H1 (cell line): ENCODE data around the gene PTCD3. TPM values are rescaled to one million over a fixed set of nuclear protein-coding genes. Genes with fewer than 3 reads are reported as not detected.

ENCODE experiments used
- EGR1 ChIP-seq: IDR thresholded peaks from 2 replicates; pipeline ENCODE4 v1.6.1; 2011; ENCODE audit warnings: low read depth, low read length, borderline replicate concordance
- HDAC6 ChIP-seq: IDR thresholded peaks from one replicate; pipeline ENCODE4 v1.7.1; 2012; ENCODE audit warnings: low read depth, mild to moderate bottlenecking, inconsistent platforms, low read length, moderate library complexity
- JUND ChIP-seq: IDR thresholded peaks from 2 replicates; pipeline ENCODE4 v1.6.1; 2011; ENCODE audit warnings: mild to moderate bottlenecking, improper control_type of control experiment, low read length
- RAD21 ChIP-seq, 2 experiments: IDR thresholded peaks in 1 of 2; conservative IDR thresholded peaks in 1 of 2; 2 replicates each; pipeline ENCODE4 v1.6.1; 2011; ENCODE audit warnings: low read depth in 2 of 2, low read length in 2 of 2, improper control_type of control experiment in 1 of 2, inconsistent platforms in 1 of 2, mild to moderate bottlenecking in 1 of 2, moderate library complexity in 1 of 2
- SP2 ChIP-seq: IDR thresholded peaks from 2 replicates; pipeline ENCODE4 v1.6.1; 2012; ENCODE audit warnings: mild to moderate bottlenecking, low read length, inconsistent platforms
- SP4 ChIP-seq: IDR thresholded peaks from 2 replicates; pipeline ENCODE4 v1.6.1; 2012; ENCODE audit warnings: low read length, inconsistent platforms
- TAF1 ChIP-seq: IDR thresholded peaks from 2 replicates; pipeline ENCODE4 v1.6.1; 2011; ENCODE audit warnings: mild to moderate bottlenecking, low read depth, low read length
- TBP ChIP-seq: IDR thresholded peaks from 2 replicates; pipeline ENCODE4 v1.6.1; 2011; ENCODE audit warnings: low read depth, low read length, improper control_type of control experiment
- polyA plus RNA-seq, 7 experiments: library from polyadenylated mRNA; depleted of rRNA in 3 of 7; stranded (reverse) in 5 of 7; unstranded in 2 of 7; fragments of >200 nt in 5 of 7; fragments of 200-250 nt in 2 of 7; gene quantifications; 1 replicate in 5 of 7; 2 replicates in 1 of 7; 4 replicates in 1 of 7; pipeline versions ENCODE4 v1.2.1 to v1.2.3, GENCODE V29; 2011 to 2013; ENCODE audit warnings: missing spikeins in 2 of 7, mixed read lengths in 2 of 7
- total RNA-seq: library from RNA; stranded (reverse); fragmentation: NEBNext Ultra II Directional; extraction: Animal tissue kit (Norgen Biotek cat#: 25700); gene quantifications from 2 replicates; pipeline ENCODE4 v1.2.1, GENCODE V29; 2021

PTCD3 gene
- total and polyA plus RNA-seq, 2 of the 8 experiments (the other 6 are each of a cell fraction or from before 2014, with no cell fraction given): 64.3 to 192 TPM

GRCh38 chr2:86068136-86068588 is 37.9 kb upstream of the PTCD3 start (continued):
- no peak for TF ChIP-seq HDAC6
- TF ChIP-seq TBP: no peak
- TF ChIP-seq SP4: no peak
- TF ChIP-seq SP2: no peak
- TF ChIP-seq JUND: no peak
- no peak for TF ChIP-seq RAD21 (IDR thresholded peaks at IDR 0.05 in 1 of 2, conservative IDR thresholded peaks at IDR 0.05 in 1 of 2; ENCODE audit: low read depth in 2 of 2, low read length in 2 of 2)
- TF ChIP-seq TAF1: no peak
- no peak for TF ChIP-seq EGR1
